ENCODE data around the gene TFEB.

TFEB gene

GRCh38 chr6:41706876-41707564 is 28.4 kb downstream of the TFEB start:
- DNase-seq (ENCODE audit: low read depth in 2 of 2), result no peak

GRCh38 chr6:41705996-41706835 is 29.2 kb downstream of the TFEB start:
- peak; percentile 45 to 50 for DNase-seq (ENCODE audit: low read depth in 2 of 2)

- DNase-seq (ENCODE audit: low read depth in 2 of 2), result no peak
These were observed 30.0 kb downstream of the TFEB start for GRCh38 chr6:41705311-41705995.

GRCh38 chr6:41704656-41705310 is 30.6 kb downstream of the TFEB start:
- no peak for DNase-seq (ENCODE audit: low read depth in 2 of 2)

GRCh38 chr6:41704028-41704427 is 31.4 kb downstream of the TFEB start:
- no peak for DNase-seq (ENCODE audit: low read depth in 2 of 2)

- no peak for DNase-seq (ENCODE audit: low read depth in 2 of 2)
These were observed 32.5 kb downstream of the TFEB start for GRCh38 chr6:41702771-41703494.

- DNase-seq (ENCODE audit: low read depth in 2 of 2), result no peak
These were observed 33.2 kb downstream of the TFEB start for GRCh38 chr6:41702089-41702745.

GRCh38 chr6:41700463-41701347 is 34.7 kb downstream of the TFEB start:
- DNase-seq (ENCODE audit: low read depth in 2 of 2), result no peak

GRCh38 chr6:41699063-41699462 is 36.3 kb downstream of the TFEB start:
- DNase-seq (ENCODE audit: low read depth in 2 of 2), result no peak

GRCh38 chr6:41697861-41698781 is 37.3 kb downstream of the TFEB start:
- DNase-seq (ENCODE audit: low read depth in 2 of 2), result no peak

- DNase-seq (ENCODE audit: low read depth in 2 of 2), result no peak
These were observed 38.6 kb downstream of the TFEB start for GRCh38 chr6:41696788-41697187.

GRCh38 chr6:41695825-41696224 is 39.6 kb downstream of the TFEB start:
- no peak for DNase-seq (ENCODE audit: low read depth in 2 of 2)

GRCh38 chr6:41694815-41695526 is 40.4 kb downstream of the TFEB start:
- DNase-seq (ENCODE audit: low read depth in 2 of 2), result no peak

- no peak for DNase-seq (ENCODE audit: low read depth in 2 of 2)
These were observed 41.8 kb downstream of the TFEB start for GRCh38 chr6:41693281-41694240.

GRCh38 chr6:41692730-41693129 is 42.7 kb downstream of the TFEB start:
- no peak for DNase-seq (ENCODE audit: low read depth in 2 of 2)

GRCh38 chr6:41692080-41692675 is 43.2 kb downstream of the TFEB start:
- no peak for DNase-seq (ENCODE audit: low read depth in 2 of 2)
